RPMI8226 (cell line): Measurements from ENCODE around the gene SLC35A4.

Experiments
- DNase-seq: peaks from one replicate; pipeline ENCODE4 v3.0.0-alpha.2; 2015

The SLC35A4 gene, protein sequence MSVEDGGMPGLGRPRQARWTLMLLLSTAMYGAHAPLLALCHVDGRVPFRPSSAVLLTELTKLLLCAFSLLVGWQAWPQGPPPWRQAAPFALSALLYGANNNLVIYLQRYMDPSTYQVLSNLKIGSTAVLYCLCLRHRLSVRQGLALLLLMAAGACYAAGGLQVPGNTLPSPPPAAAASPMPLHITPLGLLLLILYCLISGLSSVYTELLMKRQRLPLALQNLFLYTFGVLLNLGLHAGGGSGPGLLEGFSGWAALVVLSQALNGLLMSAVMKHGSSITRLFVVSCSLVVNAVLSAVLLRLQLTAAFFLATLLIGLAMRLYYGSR

DNA sequence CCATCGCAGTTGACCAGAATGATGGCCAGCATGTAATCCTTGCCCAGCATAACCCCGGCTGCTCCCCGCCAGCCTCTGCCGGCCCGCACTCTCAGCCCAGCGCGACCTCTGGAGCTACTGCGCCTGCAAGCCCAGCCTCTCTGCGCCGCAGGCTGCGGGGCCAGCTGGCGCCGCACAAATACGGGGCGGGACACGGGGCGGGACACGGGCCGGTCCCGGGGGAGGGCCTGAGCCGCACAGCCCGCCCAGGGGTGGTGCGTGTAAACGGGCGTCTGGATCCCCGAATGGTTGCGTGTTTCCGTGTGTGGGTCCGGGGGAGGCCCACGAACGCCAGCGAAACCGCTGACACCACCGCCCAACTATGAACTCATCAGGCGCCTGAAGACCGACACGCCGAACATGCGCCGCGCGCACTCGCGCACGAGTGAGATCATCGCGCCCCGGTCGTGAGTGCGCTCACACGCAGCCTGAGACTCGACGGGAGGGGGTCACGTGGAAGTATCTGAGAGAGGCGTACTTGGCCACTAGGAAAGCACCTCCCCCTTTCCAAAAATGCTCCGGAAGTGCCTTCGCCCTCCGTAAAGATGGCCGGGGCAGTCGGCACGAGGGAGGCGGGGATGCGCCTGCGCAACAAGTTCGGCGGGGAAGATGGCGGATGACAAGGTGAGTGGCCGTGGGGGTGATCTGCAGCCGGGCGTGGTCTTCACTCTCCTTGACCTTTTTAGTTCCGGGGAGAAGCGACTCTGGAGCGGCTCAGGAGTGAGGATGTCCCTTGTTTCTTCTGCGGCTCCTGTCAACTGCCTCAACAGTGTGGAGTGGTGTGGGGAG is at the start of gene SLC35A4, which contains the start of gene APBB3:
SLC35A4 (plus strand) TSS at position 633 of the 828 bp plus-strand sequence. CDS start 2,342 bp downstream, outside the sequence.
APBB3 (minus strand) TSS at position 403 of the 828 bp plus-strand sequence; CDS start at position 50, 353 bp downstream.
- DNase-seq: peak; percentile 98

DNA sequence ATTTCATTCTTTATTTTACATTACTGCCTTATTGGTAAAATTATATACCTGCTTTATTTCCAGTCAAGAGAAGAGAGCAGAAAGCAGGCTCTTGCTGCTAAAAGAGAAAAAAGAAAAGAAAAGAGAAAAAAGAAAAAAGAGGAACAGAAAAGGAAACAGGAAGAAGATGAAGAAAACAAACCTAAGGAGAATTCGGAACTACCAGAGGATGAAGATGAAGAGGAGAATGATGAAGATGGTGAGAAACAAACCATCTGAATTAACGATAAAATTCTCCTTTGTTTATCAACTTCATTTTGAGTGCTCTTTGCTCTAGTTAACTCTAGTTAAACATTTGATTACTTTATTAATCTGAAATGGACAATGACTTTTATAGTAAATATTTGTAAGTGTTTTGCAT is 40.6 kb upstream of the SLC35A4 start:
- no peak for DNase-seq

- no peak for DNase-seq
Measured at GRCh38 chr5:140540227-140540626, 24.4 kb upstream of the SLC35A4 start.

GRCh38 chr5:140542972-140543371 is 21.7 kb upstream of the SLC35A4 start:
- no peak for DNase-seq

DNA sequence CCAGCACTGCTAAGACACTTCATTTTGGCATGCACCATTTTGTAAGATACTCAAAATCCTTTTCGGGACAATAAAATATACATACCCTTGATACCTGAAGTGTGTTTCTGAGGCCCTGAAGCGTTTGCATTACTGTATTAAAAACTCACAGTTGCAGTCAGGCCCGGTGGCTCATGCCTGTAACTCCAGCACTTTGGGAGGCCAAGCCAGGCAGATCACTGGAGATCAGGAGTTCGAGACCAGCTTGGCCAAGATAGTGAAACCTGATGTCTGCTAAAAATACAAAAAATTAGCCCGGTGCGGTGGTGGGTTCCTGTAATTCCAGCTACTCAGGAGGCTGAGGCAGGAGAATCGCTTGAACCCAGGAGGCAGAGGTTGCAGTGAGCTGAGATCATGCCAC is 19.6 kb upstream of the SLC35A4 start:
- DNase-seq: no peak

DNA sequence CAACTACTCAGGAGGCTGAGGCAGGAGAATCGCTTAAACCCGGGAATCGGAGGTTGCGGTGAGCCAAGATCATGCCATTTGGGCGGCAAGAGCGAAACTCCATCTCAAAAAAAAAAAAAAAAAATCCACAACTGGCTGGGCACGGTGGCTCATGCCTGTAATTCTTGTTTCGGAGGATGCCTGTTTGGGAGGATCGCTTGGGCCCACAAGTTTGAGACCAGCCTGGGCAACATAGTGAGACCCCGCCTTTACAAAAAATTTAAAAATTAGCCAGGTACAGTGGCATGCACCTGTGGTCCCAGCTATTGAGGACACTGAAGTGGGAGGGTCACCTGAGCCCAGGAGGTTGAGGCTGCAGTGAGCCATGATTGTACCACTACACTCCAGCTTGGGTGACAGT is 19.0 kb upstream of the SLC35A4 start:
- DNase-seq: no peak

GRCh38 chr5:140546851-140547507 is 17.6 kb upstream of the SLC35A4 start:
- no peak for DNase-seq

- DNase-seq: peak; percentile 82
Measured at GRCh38 chr5:140547508-140548299, 16.9 kb upstream of the SLC35A4 start, which contains the start of gene EIF4EBP3. Gene EIF4EBP3 (plus strand): TSS chr5:140547662. CDS start chr5:140547738, 76 bp downstream.

DNA sequence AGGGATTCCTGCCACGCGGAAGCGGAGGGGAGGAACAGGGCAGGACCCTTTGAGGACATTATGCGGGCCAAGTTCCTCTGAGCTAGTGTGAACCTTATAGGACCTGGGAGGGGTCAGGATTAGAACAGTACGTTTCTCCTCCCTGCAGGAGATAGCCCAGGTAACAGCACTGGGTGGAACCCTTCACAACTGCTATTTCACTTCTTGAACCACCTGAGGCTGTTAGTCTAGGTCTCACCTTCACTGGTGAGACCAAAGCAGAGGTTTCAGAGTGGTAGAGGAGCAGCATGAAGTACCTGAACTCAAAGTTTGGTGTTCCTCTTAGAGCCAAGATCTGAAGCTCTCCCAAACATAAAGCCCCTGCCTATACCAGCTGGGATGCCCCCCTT is 16.3 kb upstream of the SLC35A4 start:
- DNase-seq: no peak

GRCh38 chr5:140548791-140549190 is 15.8 kb upstream of the SLC35A4 start:
- DNase-seq: no peak

GRCh38 chr5:140549237-140550144 is 15.1 kb upstream of the SLC35A4 start:
- peak; percentile 62 for DNase-seq

DNA sequence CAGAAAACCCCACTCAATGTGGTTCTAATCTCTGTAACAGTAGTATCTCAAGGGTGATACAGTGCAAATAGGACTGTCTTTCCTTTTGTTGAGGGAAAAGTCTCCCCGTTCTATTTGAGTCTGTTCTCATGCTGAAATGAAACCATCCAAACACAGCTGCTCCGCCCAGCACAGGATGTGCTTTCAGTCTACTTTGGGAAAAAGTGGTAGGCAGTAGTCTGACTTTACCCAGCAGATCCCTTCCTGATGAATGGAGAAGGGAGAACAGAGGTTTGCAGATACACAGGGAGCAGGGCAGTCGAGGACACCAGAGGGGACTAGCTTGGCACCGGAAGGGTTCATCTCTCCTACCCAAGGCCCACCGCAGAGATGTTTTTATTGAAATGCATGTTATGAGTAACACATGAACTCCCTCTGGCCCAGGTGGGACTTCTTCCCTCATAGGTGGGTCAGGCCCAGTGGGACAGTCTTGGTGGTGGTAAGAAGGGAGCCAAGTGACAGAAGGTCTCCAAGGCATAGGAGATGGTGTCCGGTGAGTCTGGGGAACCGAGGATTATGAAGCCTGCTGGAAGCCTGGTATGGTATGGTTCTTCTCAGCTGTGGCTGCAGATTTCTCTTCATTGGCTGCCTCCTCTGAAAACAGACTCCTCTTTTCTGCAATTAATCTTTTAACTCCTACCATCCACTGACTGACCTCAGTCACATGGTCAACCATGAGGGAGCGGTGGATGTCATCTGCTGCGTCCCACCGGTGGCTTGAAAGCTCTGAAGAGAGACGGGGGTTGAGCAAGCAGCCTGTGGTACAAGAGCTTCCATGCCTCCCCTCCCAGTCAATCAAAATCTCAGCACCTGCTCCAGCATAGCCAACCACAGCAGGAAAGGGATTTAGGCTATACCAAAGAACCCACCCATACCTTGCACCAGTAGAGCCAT is 14.2 kb upstream of the SLC35A4 start:
- no peak for DNase-seq

DNA sequence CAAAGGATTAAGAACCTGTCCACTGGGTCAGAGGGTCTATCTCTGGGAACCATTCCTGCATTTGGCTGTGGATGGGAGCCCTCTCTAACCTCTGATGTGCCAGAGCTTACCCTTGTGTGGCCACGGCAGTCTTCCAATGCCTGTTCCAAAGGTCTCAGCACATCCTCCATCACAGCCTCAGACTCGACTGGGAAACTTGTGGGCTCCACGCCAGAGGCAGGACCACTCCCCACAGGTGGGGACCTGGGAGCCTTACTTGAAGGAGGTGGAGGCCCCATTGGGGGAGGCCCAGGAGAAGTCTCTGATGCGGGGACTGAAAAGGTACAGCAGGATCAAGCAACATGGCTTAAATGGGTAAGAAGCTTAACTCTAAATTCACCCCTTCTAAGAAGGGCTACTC is 12.8 kb upstream of the SLC35A4 start:
- no peak for DNase-seq

DNA sequence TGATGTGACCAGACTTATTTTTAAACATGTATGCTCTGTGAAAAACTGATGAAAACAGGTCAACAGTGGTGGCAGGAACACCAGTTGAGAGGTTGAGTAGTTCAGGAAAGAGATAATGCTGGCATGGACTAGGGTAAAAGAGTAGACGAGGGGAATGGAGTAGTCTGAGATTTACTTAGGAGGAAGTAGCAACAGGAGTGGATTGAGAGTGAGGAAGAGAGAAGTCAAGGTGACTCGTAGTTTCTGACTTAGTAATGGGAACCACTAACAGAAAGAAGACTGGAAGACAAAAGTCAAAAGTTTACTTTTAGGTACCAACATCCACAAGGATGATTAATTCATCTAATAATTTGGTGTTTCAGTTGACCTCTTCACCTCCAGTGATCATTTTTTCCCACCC is 11.0 kb upstream of the SLC35A4 start:
- DNase-seq: no peak

DNA sequence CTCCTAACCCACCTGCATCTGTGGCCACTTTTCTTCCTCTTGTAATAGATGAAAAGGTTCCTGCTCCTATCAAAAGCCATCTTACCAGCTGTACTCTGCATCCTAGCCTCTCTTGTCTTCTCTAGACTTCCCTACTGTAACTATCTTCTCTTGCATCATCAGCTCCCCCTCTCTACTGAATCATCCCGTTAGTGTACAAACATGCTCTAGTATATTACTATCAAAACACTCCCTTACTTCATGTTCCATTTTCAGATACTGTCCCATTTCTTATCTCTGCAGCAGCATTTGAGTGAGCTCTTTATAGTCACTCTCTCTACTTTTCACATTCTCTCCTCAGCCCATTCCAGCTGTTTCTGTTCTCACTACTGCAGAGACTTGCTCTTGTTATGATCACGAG is 10.2 kb upstream of the SLC35A4 start:
- no peak for DNase-seq

DNA sequence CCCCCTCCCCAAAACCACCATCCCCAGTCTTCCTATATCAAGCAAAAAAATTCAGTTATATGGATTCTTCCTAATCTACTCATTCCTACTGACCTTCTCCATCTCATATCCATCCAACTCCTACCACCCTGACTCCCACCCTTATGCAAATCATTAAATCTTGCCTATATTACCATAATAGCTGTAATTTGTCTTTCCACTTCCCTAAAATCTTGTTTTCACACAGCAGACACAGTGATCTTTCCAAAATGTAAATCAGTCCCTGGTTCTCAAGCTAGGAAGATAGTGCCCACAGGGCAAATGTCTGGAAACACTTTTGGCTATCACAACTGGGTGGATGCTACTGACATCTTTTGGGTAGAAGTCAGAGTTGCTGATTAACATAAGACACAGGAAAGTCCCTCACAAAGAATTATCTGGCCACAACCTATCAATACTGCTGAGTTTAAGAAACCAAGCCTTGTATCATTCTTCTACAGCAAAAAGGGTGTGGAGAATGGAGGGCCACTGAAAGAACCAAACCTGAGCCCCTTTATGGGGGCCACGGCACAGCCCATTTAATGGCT is 8.8 kb upstream of the SLC35A4 start:
- DNase-seq: no peak

DNA sequence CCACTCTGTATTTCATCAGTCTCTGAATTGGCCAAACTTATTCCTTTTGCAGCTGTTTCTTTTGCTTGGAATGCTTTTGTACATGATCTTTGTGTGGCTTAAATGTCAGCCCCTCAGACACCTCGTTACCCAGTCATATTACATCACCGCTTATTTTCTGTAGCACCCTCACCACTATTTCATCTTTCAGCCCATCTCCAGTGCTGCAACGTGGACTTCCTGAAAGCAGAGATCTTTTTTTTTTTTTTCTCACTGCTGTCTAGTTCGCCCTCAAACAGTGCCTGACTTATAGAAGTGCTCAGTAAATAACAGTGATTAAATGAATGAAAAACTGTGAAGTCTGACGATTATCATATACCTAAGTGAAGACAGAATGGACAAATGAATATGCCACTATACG is 8.2 kb upstream of the SLC35A4 start:
- no peak for DNase-seq

DNA sequence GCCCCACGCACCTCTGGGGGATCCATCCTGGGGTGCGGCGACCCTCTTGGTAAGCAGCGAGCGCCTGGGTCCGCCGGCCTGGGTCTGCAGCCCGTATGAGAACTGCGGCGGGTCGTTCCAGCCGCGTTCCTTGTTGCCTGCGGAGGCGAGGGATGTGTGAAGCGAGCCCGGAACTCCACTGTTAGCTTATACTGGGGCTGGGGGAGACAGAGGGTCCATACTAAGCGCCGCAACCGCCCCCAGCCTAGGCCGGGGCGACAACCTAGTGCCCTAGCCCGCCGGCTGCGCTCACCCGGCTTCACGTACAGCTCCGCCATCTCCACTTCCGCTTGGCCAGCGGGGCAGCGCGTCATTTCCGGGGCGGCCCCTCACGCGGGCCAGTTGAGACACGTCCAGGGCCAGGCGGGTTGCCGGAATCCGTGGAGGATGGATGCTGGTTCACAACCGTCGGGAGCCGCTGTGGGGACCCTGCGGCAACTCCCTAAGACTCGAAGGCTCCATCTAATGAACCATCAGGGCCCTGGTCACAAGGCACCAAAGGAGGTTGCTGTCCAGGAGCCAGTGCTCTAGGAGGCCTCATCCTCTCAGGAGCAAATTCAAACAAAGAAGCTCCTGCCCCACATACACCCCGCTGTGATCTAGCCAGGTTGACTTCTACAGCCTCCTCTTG is 7.4 kb upstream of the SLC35A4 start, which contains the start of gene SRA1:
SRA1 (minus strand) TSS at position 338 of the 670 bp plus-strand sequence; CDS start at position 317, 21 bp downstream.
- DNase-seq: peak; percentile 94

GRCh38 chr5:140557965-140558364 is 6.7 kb upstream of the SLC35A4 start:
- no peak for DNase-seq
